ENCODE data around the gene PPIG.
"Not testable (repeated sequence)": the region's sequence is repeated elsewhere in the genome, so short reads cannot be mapped to it uniquely, and the experiment has no call there.

PPIG gene

DNA sequence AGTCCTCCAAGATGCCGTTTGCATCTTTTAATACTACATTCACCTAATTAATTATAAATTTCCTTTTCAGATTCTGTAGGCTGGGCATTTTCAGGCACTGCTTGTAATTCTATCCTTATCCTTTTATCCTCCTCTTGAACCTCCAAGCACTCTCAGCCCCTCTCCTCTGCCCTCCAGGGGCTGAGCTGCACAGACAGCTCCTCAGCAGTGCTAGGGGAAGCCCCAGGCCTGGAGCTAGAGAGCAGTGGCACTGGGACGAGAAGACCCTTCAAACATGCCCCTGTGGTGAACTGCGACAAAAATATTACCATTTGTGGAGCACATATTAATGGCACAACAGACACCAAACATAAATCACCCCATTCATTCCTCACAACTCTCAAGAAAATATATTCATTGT lies 77.1 kb downstream of the PPIG start:
- in situ Hi-C loops (cut with HindIII; ENCODE audit: low sequenced_read_pairs): no loop called here

DNA sequence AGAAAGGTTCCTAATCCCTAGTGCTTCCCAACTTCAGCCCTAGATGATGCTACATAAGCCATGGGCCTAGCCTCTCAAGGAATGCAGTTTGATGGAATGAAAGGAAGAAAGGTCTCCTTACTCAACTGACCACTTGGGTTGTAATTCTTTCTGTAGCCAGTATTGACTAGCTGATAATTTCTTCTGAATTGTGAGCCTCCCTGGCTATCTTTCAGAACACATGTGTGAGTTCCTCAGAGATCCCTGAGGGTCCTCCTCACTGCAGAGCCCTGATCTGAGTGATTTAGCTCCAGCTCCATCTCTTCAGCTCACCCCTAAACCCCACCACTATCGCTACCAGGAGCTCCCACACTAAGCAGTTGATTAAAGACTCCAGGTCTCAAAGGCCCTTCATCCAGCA lies 78.6 kb downstream of the PPIG start:
- in situ Hi-C loops (cut with HindIII; ENCODE audit: low sequenced_read_pairs): no loop called here

DNA sequence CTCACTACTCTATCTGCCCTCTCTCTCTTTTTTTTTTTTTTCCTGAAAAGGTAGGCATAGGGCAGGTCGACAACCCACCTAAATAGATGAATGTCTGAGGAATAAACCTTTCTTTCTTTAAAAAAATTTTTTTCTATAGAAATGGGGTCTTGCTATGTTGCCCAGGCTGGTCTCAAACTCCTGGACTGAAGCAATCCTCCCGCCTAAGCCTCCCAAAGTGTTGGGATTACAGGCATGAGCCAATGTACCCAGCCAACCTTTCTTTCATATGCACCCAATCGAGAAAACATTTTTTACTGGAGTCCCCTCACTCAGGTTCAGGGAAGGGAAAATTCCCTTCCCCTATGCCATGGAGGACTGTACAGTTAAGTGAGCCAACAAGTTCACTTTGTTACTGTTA lies 79.1 kb downstream of the PPIG start:
- in situ Hi-C loops (cut with HindIII; ENCODE audit: low sequenced_read_pairs): no loop called here

DNA sequence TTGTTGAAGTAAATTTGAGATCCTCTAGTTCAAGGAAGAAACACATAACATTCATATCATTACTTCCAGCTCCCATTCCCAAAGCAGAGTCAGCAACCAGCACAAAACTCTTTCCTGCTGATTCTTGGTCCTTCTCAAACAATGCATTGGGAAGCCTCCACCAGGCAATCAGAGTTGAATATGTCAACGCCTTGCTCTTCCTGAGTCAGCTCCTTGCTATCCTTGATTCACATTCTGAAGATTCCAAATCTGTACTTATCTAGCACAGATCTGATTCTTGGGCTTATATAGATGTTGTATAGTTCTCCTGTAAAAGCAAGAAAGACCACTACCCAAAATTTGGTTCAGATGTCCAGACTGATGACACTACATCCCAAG lies 80.4 kb downstream of the PPIG start:
- in situ Hi-C loops (cut with HindIII; ENCODE audit: low sequenced_read_pairs): no loop called here

DNA sequence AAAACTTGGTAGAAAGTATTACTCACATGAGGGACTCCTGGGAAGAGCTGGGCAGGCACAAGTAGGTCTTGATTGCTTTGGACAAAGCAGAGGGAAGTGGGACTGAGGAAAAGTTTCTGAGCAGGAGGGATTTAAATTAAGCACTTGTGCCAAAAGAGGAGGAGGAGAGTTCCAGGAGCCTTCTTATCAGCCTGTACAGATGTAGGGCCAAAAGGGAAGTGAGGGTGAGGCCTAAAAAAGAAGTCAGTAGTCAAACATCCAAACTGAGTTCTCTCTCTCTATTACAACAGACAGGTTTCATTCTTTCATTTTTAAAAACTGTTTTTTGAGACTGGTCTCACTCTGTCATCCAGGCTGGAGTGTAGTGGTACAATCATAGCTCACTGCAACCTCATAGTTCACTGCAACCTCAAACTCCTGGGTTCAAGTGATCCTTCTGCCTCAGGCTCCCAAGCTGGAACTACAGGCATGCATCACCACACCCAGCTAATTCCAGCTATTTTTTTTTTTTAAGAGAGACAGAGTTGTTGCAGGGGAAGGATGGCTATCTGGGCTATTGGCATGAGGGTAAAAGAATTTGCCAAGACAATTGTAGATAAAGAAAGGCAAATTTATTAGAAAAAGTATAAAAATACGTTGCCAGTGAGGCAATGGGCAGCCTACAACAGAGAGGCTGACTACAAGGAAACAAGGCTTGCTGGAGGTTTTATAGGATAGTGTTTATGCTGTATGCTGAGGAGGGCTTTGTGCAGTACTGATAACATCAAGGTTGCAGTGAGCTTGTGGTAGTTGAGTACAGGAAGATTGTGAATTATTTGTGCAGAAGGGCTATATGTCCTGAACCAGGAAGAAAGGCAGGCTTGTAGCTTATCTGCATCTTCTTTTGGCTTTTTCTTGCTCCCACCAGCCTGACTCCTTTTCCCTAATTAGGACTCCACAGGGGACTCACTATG lies 81.1 kb downstream of the PPIG start:
- in situ Hi-C loops (cut with HindIII; ENCODE audit: low sequenced_read_pairs): no loop called here

DNA sequence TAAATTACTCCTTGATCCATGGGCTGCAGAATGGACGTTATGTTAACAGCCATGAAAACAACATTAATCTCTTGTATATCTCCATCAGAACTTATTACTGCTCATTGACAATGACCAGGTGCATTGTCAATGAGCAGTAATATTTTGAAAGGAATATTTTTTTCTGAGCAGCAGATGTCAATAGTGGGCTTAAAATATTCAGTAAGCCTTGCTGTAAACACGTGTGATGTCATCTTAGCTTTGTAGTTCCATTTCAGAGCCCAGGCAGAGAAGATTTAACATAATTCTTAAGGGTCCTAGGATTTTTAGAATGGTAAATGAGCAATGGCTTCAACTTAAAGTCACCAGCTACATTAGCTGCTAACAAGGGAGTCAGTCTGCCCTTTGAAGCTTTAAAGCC lies 83.4 kb downstream of the PPIG start:
- in situ Hi-C loops (cut with HindIII; ENCODE audit: low sequenced_read_pairs): no loop called here

DNA sequence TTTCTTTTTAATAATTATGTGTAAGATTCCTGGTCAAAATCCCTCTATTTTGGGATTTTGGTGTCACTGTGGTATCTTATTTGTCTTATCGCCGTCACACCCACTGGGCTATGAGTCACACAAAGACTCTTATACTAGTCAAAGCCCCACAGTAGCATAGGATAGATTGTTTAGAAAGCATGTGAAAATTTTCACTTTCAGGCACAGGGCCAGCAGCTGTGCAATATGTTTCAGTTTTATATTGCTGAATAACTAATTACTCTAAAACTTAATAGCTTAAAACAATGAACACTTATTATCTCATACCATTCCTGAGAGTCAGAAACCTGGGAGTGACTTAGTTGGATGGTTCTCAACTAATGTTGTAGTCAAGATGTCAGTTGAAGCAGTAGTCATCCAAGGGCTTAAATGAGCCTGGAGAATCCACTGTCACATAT lies 86.1 kb downstream of the PPIG start:
- in situ Hi-C loops (cut with HindIII; ENCODE audit: low sequenced_read_pairs): no loop called here

DNA sequence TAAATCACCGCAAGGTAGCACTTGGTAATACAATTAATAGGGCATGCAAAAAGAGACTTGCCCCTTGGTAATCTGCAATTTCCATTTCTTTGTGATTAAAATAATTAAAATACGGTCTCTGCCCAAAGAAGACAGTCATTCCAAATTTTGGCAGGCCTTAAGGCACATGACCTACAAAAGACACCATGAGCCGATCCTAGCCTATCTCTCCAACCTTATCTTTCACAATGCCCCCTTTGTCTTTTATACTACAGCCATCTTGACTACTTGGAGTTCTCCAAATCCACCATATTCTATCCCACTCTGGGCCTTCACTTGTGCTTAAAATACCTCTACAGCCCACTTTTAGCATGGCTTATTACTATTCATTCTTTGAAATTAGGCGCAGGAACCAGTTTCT lies 86.8 kb downstream of the PPIG start:
- in situ Hi-C loops (cut with HindIII; ENCODE audit: low sequenced_read_pairs): no loop called here

DNA sequence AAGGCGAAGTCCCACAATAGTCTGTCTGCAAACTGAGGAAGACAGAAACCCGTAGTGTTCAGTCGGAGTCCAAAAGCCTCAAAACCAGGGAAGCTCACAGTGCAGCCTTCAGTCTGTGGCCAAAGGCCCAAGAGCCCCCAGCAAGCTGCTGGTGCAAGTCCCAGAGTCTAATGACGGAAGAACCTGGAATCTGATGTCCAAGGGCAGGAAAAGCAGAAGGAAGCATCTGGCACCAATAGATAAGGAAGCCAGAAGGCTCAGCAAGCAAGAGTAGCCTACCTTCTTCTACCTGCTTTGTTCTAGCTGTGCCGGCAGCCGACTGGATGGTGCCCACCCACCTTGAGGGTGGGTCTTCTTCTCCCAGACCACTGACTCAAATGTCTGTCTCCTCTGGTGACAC lies 88.3 kb downstream of the PPIG start:
- in situ Hi-C loops (cut with HindIII; ENCODE audit: low sequenced_read_pairs): no loop called here

DNA sequence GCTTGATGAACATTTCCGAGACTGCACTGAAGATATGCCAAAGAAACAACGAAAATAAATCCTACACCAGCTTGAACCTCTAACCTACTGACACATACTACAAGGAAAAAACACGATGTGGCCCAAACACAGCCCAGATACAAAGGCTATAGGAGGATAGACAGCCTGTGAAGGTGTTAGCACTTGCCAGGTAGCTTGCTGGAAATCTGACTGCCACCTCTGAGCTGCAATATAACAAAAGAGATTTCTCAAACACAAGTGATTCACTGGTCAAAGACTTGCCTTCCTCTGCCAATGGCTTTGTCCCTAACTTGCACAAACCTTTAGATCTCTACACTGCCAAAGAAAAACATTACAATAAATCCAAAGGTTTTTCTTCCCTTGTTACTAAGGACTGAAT lies 89.0 kb downstream of the PPIG start:
- in situ Hi-C loops (cut with HindIII; ENCODE audit: low sequenced_read_pairs): no loop called here

DNA sequence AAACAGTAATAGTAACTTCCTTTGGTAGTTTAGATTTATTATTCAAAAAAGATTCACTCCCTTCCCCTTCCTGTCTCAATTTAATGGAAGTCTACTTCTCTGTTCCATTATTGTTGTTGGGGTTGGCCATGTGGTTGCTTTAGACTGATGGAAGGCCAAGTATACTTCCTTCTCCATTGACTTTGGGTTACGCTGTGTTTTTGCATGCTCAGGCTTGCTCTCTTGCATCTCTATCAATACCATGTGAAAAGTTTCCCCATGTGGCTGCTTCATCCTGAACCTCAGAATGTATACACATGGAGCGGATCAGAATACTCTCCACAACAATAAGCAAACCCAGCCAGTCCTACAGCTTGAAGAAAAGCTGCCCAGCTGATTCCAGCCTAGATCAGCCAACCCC lies 89.8 kb downstream of the PPIG start:
- in situ Hi-C loops (cut with HindIII; ENCODE audit: low sequenced_read_pairs): no loop called here

DNA sequence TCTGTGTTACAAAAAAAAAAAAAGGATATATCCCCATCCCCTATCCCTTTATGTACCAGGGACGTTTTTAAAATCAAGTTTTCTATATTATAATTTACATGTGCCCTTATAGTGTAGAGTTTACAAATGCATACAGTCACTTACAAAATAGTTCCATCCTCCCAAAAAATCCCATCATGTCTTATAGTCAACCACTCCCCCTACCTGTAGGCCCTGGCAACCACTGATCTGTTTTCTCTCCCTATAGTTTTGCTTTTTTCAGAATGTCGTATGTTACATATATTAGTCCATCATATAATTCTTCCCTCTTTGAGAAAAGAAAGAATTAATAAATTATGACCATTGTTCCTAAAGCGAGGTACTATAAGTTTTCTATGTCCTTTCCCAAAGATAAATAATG lies 92.2 kb downstream of the PPIG start:
- in situ Hi-C loops (cut with HindIII; ENCODE audit: low sequenced_read_pairs): no loop called here

DNA sequence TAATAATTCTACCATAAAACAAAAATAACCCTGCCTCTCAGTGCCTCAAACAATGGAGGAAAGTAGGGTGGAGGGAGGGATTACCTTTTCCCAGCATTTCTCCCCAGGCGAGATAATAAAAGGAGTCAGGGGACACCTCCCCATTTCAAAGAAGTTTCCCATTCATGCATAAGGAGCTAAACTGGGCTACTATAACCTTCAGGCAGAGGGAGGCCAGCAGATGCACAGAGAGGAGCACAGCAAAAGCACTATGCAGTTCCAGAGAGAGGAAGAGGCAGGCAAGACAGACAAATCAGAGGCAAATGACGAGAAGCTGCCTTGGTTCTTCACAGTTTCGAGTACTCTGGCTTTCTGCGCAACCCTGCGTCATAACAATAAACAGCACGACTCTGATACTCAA lies 92.7 kb downstream of the PPIG start:
- in situ Hi-C loops (cut with HindIII; ENCODE audit: low sequenced_read_pairs): no loop called here

DNA sequence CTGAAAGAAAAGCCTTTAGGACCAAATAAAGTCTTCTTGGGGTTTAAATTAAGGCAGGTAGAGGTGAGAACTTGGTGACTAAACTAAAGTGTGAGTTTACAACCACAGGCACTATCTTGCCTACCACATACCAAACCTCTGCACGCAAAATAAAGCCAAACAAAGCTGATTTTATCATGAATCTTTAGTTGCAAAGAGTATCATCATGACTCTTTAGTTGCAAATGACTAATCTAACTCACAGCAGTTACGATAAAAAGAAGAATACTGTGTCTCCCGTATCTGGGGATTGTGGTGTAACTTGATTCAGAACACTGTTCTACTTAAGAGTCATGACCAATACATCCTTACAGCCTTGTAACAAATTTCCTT lies 98.9 kb downstream of the PPIG start:
- in situ Hi-C loops (cut with HindIII; ENCODE audit: low sequenced_read_pairs): no loop called here

DNA sequence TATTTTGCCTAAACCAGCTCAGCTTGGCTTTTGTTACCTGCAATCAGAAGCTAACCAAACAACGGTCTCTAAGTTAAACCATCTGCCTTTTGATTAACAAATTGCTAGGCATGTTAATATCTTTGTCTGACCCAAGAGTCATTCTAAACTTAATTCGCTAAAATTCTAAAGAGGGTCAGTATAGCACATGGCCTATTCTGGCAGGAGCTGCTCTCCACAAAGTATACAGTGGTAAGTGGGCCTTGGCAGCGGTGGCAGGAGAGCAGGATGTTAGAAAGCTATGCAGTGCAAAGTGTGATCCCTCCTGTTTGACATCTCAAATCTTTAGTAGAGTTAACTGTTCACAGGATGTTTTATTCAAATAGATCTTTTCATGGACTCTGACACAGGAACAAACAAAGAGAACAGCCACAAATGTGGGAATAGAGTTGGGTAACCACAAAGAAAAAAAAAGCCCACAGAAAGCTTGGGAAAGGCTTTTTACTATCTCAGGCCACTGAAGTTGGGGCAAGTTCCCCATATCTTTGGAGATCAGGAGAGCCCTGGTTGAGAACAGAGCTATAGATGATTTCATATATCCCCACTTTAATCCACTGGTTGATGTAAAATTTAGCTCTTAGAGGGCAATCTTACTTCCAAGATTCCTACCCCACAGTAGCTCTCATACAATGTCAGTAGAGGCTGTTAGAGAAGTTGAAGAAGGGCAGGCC lies 99.4 kb downstream of the PPIG start:
- in situ Hi-C loops (cut with HindIII; ENCODE audit: low sequenced_read_pairs): no loop called here

DNA sequence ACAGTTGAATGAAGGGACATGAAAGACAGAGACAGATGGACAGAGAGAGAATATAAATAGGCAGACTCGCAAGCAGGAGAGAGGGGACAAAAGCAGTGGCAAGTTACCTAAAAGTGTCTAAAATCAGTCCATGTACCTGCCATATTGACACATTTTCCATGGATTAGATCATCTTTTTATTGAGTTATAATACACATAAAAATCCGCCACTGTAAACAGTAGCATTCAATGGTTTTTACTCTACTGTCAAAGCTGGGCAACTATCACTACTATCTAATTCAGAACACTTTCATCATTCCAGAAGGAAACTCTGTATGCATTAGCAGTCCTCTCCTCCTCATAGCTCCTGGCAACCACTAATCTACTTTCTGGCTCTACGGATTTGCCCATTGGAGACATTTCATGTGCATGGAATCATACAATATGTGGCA lies 100.0 kb downstream of the PPIG start:
- in situ Hi-C loops (cut with HindIII; ENCODE audit: low sequenced_read_pairs): no loop called here

DNA sequence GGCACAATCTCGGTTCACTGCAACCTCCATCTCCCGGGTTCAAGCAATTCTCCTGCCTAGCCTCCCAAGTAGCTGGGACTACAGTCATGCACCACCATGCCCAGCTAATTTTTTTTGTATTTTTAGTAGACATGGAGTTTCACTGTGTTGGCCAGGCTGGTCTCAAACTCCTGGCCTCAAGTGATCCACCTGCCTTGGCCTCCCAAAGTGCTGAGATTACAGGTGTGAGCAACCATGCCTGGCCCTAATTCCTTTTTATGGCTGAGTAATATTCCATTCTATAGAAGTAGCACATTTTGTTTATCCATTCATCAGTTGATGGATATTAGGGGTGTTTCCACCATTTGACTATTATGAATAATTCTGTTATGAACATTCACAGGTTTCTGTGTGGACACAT lies 100.6 kb downstream of the PPIG start:
- in situ Hi-C loops (cut with HindIII; ENCODE audit: low sequenced_read_pairs): not testable (repeated sequence)

DNA sequence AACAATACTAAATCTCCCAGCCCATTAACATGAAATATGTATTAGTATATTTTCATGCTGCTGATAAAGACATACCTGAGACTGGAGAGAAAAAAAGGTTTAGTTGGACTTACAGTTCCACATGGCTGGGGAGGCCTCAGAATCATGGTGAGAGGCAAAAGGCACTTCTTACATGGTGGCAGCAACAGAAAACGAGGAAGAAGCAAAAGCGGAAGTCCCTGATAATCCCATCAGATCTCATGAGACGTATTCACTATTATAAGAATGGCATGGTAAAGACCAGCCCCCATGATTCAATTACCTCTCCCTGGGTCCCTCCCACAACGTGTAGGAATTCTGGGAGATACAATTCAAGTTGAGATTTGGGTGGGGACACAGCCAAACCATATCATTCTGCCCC lies 102.7 kb downstream of the PPIG start:
- in situ Hi-C loops (cut with HindIII; ENCODE audit: low sequenced_read_pairs): not testable (repeated sequence)

DNA sequence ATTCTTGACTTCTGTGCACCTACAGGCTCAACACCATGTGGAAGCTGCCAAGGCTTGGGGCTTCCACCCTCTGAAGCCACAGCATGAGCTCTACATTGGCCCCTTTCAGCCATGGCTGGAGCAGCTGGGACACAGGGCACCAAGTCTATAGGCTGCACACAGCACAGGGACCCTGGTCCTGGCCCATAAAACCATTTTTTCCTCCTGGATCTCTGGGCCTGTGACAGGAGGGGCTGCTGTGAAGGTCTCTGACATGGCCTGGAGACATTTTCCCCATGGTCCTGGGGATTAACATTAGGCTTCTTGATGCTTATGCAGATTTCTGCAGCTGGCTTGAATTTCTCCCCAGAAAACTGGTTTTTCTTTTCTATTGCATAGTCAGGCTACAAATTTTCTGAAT lies 103.8 kb downstream of the PPIG start:
- in situ Hi-C loops (cut with HindIII; ENCODE audit: low sequenced_read_pairs): not testable (repeated sequence)

DNA sequence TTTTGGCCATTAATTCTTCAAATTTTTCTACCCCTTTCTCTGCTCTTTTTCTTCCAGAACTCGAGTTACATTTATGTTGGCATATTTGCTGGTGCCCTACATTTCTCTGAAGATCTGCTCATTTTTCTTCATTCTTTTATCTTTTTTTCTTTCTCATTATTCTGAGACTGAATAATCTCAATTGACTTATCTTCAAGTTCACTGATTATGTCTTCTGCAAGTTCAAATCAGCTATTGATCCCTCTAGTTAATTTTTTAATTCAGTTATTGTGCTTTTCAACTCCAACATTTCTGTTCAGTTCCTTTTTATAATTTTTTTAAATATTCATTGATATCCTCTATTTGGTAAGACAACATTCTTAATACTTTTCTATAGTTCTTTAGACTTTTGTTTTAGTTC lies 106.8 kb downstream of the PPIG start:
- in situ Hi-C loops (cut with HindIII; ENCODE audit: low sequenced_read_pairs): no loop called here

All from endothelial cell of hepatic sinusoid (primary cell).